ENCODE results near the gene SIGLEC10. TPM values are rescaled to one million over a fixed set of nuclear protein-coding genes. Genes with fewer than 3 reads are reported as not detected.

SIGLEC10 gene
- total and polyA plus RNA-seq, 9 of the 15 experiments (the other 6 are each of a cell fraction or from before 2014, with no cell fraction given) = 0.10 to 1.8 (median 0.82) TPM

DNA sequence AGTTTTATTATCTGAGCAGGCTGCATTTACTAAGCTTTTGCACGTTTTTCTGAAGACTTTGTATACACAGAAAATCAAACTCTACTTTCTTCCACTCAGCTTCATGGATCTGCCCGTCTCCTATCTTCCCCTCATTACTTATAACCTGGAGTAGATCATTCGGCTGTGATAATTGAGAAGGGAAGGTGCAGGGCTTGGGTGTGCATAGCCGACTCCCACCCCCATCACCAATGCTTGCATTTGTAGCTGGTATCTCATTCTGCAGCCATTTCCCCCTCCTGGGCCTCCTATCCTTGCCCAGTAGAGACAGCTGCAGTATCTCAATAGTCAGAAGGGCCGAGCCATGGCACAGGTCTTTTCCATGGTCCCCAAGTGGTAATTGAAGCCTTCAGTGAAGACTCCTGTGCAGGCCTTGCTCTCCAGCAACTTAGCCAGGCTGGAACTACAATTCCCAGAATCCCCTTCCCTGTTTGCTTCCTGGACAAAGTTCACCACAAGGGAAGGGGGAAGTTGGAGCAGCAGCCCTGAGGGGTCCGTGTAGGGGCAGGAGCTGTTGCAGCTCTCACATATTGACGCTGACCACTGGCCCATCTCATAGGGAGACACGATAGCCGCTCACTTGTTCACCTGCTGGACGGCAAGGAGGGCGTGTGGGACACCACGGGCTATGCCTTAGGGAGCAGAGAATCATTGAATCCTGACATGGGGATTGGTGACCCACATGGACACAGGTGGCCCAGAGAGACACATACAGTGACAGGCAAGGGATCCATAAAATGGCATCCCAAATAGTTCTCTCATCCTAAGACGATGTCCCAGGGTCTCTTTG lies 42.9 kb upstream of the SIGLEC10 start (continued):
- TF ChIP-seq, protein P1, sequence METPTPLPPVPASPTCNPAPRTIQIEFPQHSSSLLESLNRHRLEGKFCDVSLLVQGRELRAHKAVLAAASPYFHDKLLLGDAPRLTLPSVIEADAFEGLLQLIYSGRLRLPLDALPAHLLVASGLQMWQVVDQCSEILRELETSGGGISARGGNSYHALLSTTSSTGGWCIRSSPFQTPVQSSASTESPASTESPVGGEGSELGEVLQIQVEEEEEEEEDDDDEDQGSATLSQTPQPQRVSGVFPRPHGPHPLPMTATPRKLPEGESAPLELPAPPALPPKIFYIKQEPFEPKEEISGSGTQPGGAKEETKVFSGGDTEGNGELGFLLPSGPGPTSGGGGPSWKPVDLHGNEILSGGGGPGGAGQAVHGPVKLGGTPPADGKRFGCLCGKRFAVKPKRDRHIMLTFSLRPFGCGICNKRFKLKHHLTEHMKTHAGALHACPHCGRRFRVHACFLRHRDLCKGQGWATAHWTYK (CRISPR knock-in tag; IDR thresholded peaks at IDR 0.05) = peak; percentile 72; the same call in 1 of the 2 replicates
- peak; percentile 74 for TF ChIP-seq ELF2 (CRISPR knock-in tag; IDR thresholded peaks at IDR 0.05)
- TF ChIP-seq, protein P2, sequence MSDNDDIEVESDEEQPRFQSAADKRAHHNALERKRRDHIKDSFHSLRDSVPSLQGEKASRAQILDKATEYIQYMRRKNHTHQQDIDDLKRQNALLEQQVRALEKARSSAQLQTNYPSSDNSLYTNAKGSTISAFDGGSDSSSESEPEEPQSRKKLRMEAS (CRISPR knock-in tag; IDR thresholded peaks at IDR 0.05) = 0 out of 2 replicates have a peak, but pooled peaks have one; percentile 12
- no peak for TF ChIP-seq ZKSCAN1 (IDR thresholded peaks at IDR 0.05; ENCODE audit: low read depth, low read length)
- TF ChIP-seq POLR2H (tag; IDR thresholded peaks at IDR 0.05; ENCODE audit: low read depth) = no peak
- 0 out of 2 replicates have a peak, but pooled peaks have one; percentile 26 for TF ChIP-seq VEZF1 (CRISPR knock-in tag; IDR thresholded peaks at IDR 0.05)
- TF ChIP-seq ELF1 (tag; IDR thresholded peaks at IDR 0.05) = peak; percentile 86
- peak; percentile 97 for TF ChIP-seq HCFC1 (IDR thresholded peaks at IDR 0.05; ENCODE audit: low read depth, low read length)
- TF ChIP-seq, protein P3, sequence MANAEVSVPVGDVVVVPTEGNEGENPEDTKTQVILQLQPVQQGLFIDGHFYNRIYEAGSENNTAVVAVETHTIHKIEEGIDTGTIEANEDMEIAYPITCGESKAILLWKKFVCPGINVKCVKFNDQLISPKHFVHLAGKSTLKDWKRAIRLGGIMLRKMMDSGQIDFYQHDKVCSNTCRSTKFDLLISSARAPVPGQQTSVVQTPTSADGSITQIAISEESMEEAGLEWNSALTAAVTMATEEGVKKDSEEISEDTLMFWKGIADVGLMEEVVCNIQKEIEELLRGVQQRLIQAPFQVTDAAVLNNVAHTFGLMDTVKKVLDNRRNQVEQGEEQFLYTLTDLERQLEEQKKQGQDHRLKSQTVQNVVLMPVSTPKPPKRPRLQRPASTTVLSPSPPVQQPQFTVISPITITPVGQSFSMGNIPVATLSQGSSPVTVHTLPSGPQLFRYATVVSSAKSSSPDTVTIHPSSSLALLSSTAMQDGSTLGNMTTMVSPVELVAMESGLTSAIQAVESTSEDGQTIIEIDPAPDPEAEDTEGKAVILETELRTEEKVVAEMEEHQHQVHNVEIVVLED (CRISPR knock-in tag; IDR thresholded peaks at IDR 0.05) = peak; percentile 22; the same call in 1 of the 2 replicates
- peak; percentile 70 for TF ChIP-seq MYC (IDR thresholded peaks at IDR 0.05; ENCODE audit: low read depth, low read length)
- TF ChIP-seq MYC (CRISPR knock-in tag; IDR thresholded peaks at IDR 0.05; ENCODE audit: borderline replicate concordance, low read depth) = no peak
- TF ChIP-seq SMAD4 (CRISPR knock-in tag; conservative IDR thresholded peaks at IDR 0.05) = peak; percentile 82
- TF ChIP-seq, protein P4, sequence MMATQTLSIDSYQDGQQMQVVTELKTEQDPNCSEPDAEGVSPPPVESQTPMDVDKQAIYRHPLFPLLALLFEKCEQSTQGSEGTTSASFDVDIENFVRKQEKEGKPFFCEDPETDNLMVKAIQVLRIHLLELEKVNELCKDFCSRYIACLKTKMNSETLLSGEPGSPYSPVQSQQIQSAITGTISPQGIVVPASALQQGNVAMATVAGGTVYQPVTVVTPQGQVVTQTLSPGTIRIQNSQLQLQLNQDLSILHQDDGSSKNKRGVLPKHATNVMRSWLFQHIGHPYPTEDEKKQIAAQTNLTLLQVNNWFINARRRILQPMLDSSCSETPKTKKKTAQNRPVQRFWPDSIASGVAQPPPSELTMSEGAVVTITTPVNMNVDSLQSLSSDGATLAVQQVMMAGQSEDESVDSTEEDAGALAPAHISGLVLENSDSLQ (IDR thresholded peaks at IDR 0.05) = 0 out of 2 replicates have a peak, but pooled peaks have one; percentile 19
- no peak for TF ChIP-seq EGR1 (conservative IDR thresholded peaks at IDR 0.05)
- no peak for TF ChIP-seq ZNF253 (CRISPR knock-in tag; conservative IDR thresholded peaks at IDR 0.05)
- TF ChIP-seq ID3 (CRISPR knock-in tag; IDR thresholded peaks at IDR 0.05) = no peak
- 0 out of 2 replicates have a peak, but pooled peaks have one; percentile 56 for TF ChIP-seq ID3 (tag; IDR thresholded peaks at IDR 0.05)
- TF ChIP-seq TRIM24 (IDR thresholded peaks at IDR 0.05) = peak in 1 of 2 experiments; percentile 49; a peak in 2 of 4 replicates

Measured in K562 (cell line).